Muscle of leg (tissue), 11 donors: ENCODE results near the gene BGN. TPM values are rescaled to one million over a fixed set of nuclear protein-coding genes. Genes with fewer than 3 reads are reported as not detected.

ENCODE experiments used
- DNase-seq: peaks from one replicate; pipeline ENCODE4 v3.0.0; 2013
- H3K27ac ChIP-seq: one replicate; pipeline ENCODE4 v1.5.1; 2013; ENCODE audit warnings: mild to moderate bottlenecking, low read length, control low read depth
- H3K27me3 ChIP-seq: one replicate; pipeline ENCODE4 v1.6.1; 2013; ENCODE audit warnings: low read length; ENCODE audit not compliant: control insufficient read depth, insufficient read depth
- H3K36me3 ChIP-seq: one replicate; pipeline ENCODE4 v1.6.1; 2013; ENCODE audit warnings: low read length; ENCODE audit not compliant: control insufficient read depth, insufficient read depth
- H3K4me1 ChIP-seq: one replicate; pipeline ENCODE4 v1.6.1; 2013; ENCODE audit warnings: low read length; ENCODE audit not compliant: control insufficient read depth, insufficient read depth
- H3K4me3 ChIP-seq: one replicate; pipeline ENCODE4 v1.5.1; 2013; ENCODE audit warnings: low read length, control low read depth
- H3K9me3 ChIP-seq: replicated peaks from 2 replicates; pipeline ENCODE4 v1.6.1; 2013; ENCODE audit warnings: low read depth, low read length; ENCODE audit not compliant: control insufficient read depth
- WGBS: methylation state at CpG from one replicate; pipeline ENCODE4 v1.1.5; 2013; ENCODE audit warnings: missing lambda C conversion rate; ENCODE audit not compliant: insufficient coverage; 5-methylcytosine and 5-hydroxymethylcytosine counted together
- polyA plus RNA-seq, 8 donors: library from polyadenylated mRNA; unstranded; fragments of 120-200 nt; gene quantifications; one replicate each; pipeline versions ENCODE4 v1.2.1 to v1.2.3, GENCODE V29; 2013; ENCODE audit warnings: inconsistent platforms in 1 of 8, low replicate concordance in 1 of 8; ENCODE audit not compliant: insufficient read length in 8 of 8, insufficient read depth in 1 of 8
- total RNA-seq: library from RNA; stranded (reverse); fragments of 120-200 nt; gene quantifications from one replicate; pipeline ENCODE4 v1.2.4, GENCODE V29; 2013

Gene BGN
- total and polyA plus RNA-seq, 9 donors = 39.7 to 238 (median 152) TPM

- H3K36me3 ChIP-seq = peaks cover 6% of the 10 kb centered on the region
Measured at GRCh38 chrX:153470411-153471363, 24.1 kb upstream of the BGN start, which contains the start of gene HAUS7. Gene HAUS7 (minus strand): TSS chrX:153470576. CDS start chrX:153470557, 19 bp downstream.

DNA sequence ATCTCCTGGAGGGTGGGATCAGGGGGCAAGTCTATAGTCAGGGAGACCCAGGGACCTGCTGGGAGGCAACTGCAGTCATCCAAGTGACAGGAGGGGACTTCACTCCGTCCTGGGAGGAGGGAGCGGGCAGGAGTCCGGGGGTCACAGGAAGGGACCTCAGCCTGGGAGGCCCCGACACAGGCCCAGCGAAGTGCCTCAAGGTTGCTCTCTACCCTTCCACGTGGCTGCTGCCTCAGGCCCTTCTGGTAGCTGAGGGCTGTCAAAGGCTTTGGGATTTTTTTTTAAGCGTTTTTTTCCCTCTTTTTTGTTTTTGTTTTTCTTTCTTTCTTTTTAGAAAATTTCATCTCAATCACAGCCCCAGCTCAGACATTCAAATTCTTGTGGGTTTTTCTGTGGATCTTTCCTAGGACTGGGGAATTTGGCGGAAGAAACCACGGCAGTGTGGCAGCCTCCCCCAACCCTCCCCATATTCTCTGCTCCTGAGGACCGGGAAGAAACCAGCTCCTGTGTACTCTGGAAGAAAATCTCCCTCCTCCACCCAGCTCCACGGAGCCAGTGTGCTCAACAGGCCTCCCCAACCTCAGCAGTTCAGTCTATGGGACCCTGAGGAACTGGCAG is 23.0 kb upstream of the BGN start:
- peaks cover 61% of the 10 kb centered on the region for H3K4me1 ChIP-seq
- no peaks in the 10 kb centered on the region for H3K9me3 ChIP-seq
- DNase-seq = no peak
- no peak overlapping the region for H3K4me3 ChIP-seq
- 80% methylated on average over 5 of the region's 11 CpGs for WGBS
- no peaks in the 10 kb centered on the region for H3K27me3 ChIP-seq
- peak overlapping the region; percentile 82 for H3K27ac ChIP-seq
- H3K36me3 ChIP-seq = peaks cover 6% of the 10 kb centered on the region

More at GRCh38 chrX:153470411-153471363, 24.1 kb upstream of the BGN start, which contains the start of gene HAUS7:
- no peaks in the 10 kb centered on the region for H3K9me3 ChIP-seq
- peak within 1 kb of the TSS; percentile 61 for H3K4me3 ChIP-seq
- 35% methylated on average over 43 of the region's 70 CpGs for WGBS
- DNase-seq = peak; percentile 95
- peaks cover 50% of the 10 kb centered on the region for H3K4me1 ChIP-seq
- H3K27ac ChIP-seq = peak within 1 kb of the TSS; percentile 82
- no peaks in the 10 kb centered on the region for H3K27me3 ChIP-seq

DNA sequence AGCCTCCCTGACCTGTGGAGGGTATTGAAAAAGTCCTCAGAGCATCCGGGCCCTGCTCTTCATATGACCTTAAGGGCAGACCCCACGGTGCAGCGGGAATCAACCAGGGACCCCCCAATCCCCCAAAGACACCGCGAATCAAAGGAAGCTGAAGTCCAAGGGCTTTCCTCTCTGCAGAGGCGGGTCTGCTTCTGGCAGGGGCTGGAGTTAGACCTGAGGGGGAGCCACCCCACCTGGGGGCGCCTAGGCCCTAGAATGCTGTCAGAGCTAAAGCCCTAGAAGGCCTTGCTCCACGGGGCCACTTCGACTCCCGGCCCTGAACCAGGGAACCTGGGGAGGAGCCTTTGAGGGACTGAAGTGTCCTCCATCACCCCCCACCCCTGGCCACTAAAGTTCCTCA is 21.7 kb upstream of the BGN start:
- WGBS = no CpG with 5 or more reads among the region's 10 CpGs
- DNase-seq = no peak
- no peak overlapping the region for H3K4me3 ChIP-seq
- no peak overlapping the region for H3K27ac ChIP-seq
- H3K27me3 ChIP-seq = no peaks in the 10 kb centered on the region
- H3K36me3 ChIP-seq = peaks cover 6% of the 10 kb centered on the region
- no peaks in the 10 kb centered on the region for H3K9me3 ChIP-seq
- H3K4me1 ChIP-seq = peaks cover 64% of the 10 kb centered on the region

GRCh38 chrX:153474266-153474665 is 20.5 kb upstream of the BGN start:
- no peaks in the 10 kb centered on the region for H3K27me3 ChIP-seq
- 100% methylated on average over 1 of the region's 10 CpGs for WGBS
- no peak for DNase-seq
- no peak overlapping the region for H3K4me3 ChIP-seq
- no peaks in the 10 kb centered on the region for H3K9me3 ChIP-seq
- H3K36me3 ChIP-seq = no peaks in the 10 kb centered on the region
- peaks cover 55% of the 10 kb centered on the region for H3K4me1 ChIP-seq
- H3K27ac ChIP-seq = peak overlapping the region; percentile 15

GRCh38 chrX:153474718-153475117 is 20.1 kb upstream of the BGN start:
- H3K27ac ChIP-seq = peak overlapping the region; percentile 62
- 27% methylated on average over 56 of the region's 59 CpGs for WGBS
- H3K4me3 ChIP-seq = peak overlapping the region; percentile 10
- no peaks in the 10 kb centered on the region for H3K9me3 ChIP-seq
- DNase-seq = peak; percentile 86
- no peaks in the 10 kb centered on the region for H3K36me3 ChIP-seq
- no peaks in the 10 kb centered on the region for H3K27me3 ChIP-seq
- H3K4me1 ChIP-seq = peaks cover 51% of the 10 kb centered on the region

DNA sequence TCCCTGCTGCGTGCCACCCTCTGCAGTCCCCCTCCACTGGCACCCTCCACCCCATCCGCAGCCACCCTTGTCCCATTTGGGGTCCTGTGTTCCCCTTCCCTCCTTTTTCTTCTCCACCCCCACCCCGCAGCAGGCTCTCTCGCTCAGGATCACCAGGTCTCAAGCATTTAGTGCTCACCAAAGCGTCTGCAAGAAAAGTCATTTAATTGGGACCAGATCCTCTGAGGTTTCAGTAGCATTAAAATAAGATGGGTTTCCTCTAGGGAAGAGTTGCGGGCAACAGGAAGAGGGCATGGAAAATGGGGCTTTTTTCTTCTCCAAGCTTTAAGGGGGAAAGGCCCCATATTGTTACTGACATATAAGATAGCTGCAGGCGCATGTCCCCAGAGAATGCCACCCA is 19.5 kb upstream of the BGN start:
- peaks cover 49% of the 10 kb centered on the region for H3K4me1 ChIP-seq
- H3K4me3 ChIP-seq = no peak overlapping the region
- H3K36me3 ChIP-seq = no peaks in the 10 kb centered on the region
- DNase-seq = no peak
- H3K9me3 ChIP-seq = no peaks in the 10 kb centered on the region
- no peaks in the 10 kb centered on the region for H3K27me3 ChIP-seq
- peak overlapping the region; percentile 62 for H3K27ac ChIP-seq
- WGBS = 63% methylated on average over 5 of the region's 7 CpGs

- H3K4me3 ChIP-seq = no peak overlapping the region
- H3K27me3 ChIP-seq = no peaks in the 10 kb centered on the region
- peak overlapping the region; percentile 85 for H3K27ac ChIP-seq
- no peaks in the 10 kb centered on the region for H3K36me3 ChIP-seq
- no peak for DNase-seq
- H3K9me3 ChIP-seq = no peaks in the 10 kb centered on the region
- peaks cover 48% of the 10 kb centered on the region for H3K4me1 ChIP-seq
- 79% methylated on average over 11 of the region's 11 CpGs for WGBS
Measured at GRCh38 chrX:153475751-153476281, 19.0 kb upstream of the BGN start.

- Histone ChIP-seq H3K4me3 (no peak overlapping the region), H3K27ac (peak overlapping the region; percentile 89), H3K4me1 (peaks cover 46% of the 10 kb centered on the region), H3K9me3 (no peaks in the 10 kb centered on the region), H3K36me3 (no peaks in the 10 kb centered on the region), H3K27me3 (no peaks in the 10 kb centered on the region)
- peak; percentile 89 for DNase-seq
- 42% methylated on average over 12 of the region's 16 CpGs for WGBS
Measured at GRCh38 chrX:153476666-153477363, 18.0 kb upstream of the BGN start.

DNA sequence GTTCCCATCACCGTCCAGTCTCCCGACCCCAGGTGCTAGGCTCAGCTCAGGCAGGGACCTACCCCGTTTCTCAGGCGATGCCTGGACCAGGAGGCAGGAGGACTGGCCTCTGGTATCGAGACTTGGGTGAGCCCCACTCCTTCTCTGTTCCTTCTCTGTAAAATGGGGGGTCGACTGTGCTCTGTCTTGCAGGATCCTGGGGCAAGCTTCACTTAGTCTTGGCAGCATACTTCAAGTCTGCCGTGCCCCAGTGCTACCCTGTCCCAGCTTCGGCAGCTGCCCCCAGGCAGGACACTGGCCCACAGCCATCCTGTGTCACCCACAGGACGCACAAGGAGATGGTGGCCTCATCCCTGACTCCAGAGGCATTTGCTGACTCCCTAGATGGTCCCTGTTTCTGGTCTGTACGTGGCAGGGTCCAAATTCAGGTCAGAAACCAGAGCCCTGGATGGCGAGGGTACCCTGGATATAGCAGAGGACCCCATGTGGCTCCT is 17.4 kb upstream of the BGN start:
- Histone ChIP-seq H3K4me3 (no peak overlapping the region), H3K27ac (peak overlapping the region; percentile 89)
- WGBS = 42% methylated on average over 11 of the region's 11 CpGs

More for the DNA sequence above, 17.4 kb upstream of the BGN start:
- no peak for DNase-seq
- Histone ChIP-seq H3K9me3 (no peaks in the 10 kb centered on the region), H3K4me1 (peaks cover 43% of the 10 kb centered on the region), H3K36me3 (no peaks in the 10 kb centered on the region), H3K27me3 (no peaks in the 10 kb centered on the region)
